Neuronal stem cell (in vitro differentiated cells): ENCODE measurements around the gene TANGO6.

Experiments used
- DNase-seq: peaks from one replicate; pipeline ENCODE4 v3.0.0-alpha.2; 2013; ENCODE audit warnings: low spot score
- H2AFZ ChIP-seq: one replicate; pipeline ENCODE4 v1.6.1; 2013; ENCODE audit warnings: mild to moderate bottlenecking, low read length, inconsistent platforms
- H2AK5ac ChIP-seq: 2 replicates; pipeline ENCODE4 v1.6.1; 2013; ENCODE audit warnings: low read depth, mild to moderate bottlenecking, inconsistent platforms, low read length, moderate library complexity, mixed read lengths
- H2BK120ac ChIP-seq: 2 replicates; pipeline ENCODE4 v1.6.1; 2013; ENCODE audit warnings: low read depth, mild to moderate bottlenecking, inconsistent platforms, low read length, moderate library complexity, mixed read lengths
- H2BK12ac ChIP-seq: one replicate; pipeline ENCODE4 v1.6.1; 2013; ENCODE audit warnings: low read length, inconsistent platforms
- H2BK15ac ChIP-seq: 2 replicates; pipeline ENCODE4 v1.6.1; 2013; ENCODE audit warnings: mild to moderate bottlenecking, low read length, inconsistent platforms, mixed read lengths
- H2BK5ac ChIP-seq: one replicate; pipeline ENCODE4 v1.6.1; 2013; ENCODE audit warnings: inconsistent platforms, mild to moderate bottlenecking, low read length, moderate library complexity
- H3K14ac ChIP-seq: one replicate; pipeline ENCODE4 v1.6.1; 2013; ENCODE audit warnings: low read length, inconsistent platforms
- H3K18ac ChIP-seq: 2 replicates; pipeline ENCODE4 v1.6.1; 2013; ENCODE audit warnings: low read length, inconsistent platforms
- H3K23ac ChIP-seq: 2 replicates; pipeline ENCODE4 v1.6.1; 2013; ENCODE audit warnings: low read depth, mild to moderate bottlenecking, mixed read lengths, low read length, inconsistent platforms; ENCODE audit not compliant: poor library complexity
- H3K27ac ChIP-seq: replicated peaks from 3 replicates; pipeline ENCODE4 v1.5.1; 2013; ENCODE audit warnings: low read length, inconsistent platforms
- H3K27me3 ChIP-seq, 3 experiments: 2 replicates each; pipeline ENCODE4 v1.6.1; 2013; ENCODE audit warnings: low read length in 3 of 3, mild to moderate bottlenecking in 2 of 3, inconsistent platforms in 1 of 3, low read depth in 1 of 3, mixed read lengths in 1 of 3, moderate library complexity in 1 of 3; ENCODE audit not compliant: control insufficient read depth in 3 of 3, insufficient read depth in 3 of 3
- H3K36me3 ChIP-seq, 2 donors: replicated peaks in 1 of 2; 2 replicates each; pipeline ENCODE4 v1.6.1; 2013; ENCODE audit warnings: low read length in 2 of 2; ENCODE audit not compliant: control insufficient read depth in 2 of 2, insufficient read depth in 2 of 2
- H3K4ac ChIP-seq: 2 replicates; pipeline ENCODE4 v1.6.1; 2013; ENCODE audit warnings: inconsistent platforms, mild to moderate bottlenecking, low read length, moderate library complexity
- H3K4me1 ChIP-seq, 2 donors: 1 replicate in 1 of 2; 2 replicates in 1 of 2; pipeline ENCODE4 v1.6.1; 2013; ENCODE audit warnings: low read length in 2 of 2, low read depth in 1 of 2; ENCODE audit not compliant: control insufficient read depth in 2 of 2, insufficient read depth in 1 of 2
- H3K4me2 ChIP-seq: one replicate; pipeline ENCODE4 v1.6.1; 2013; ENCODE audit warnings: mild to moderate bottlenecking, low read length, inconsistent platforms; ENCODE audit not compliant: insufficient read depth, poor library complexity, severe bottlenecking
- H3K4me3 ChIP-seq, 2 donors: 2 replicates each; pipeline ENCODE4 v1.5.1; 2013; ENCODE audit warnings: low read length in 2 of 2, mild to moderate bottlenecking in 2 of 2, inconsistent platforms in 1 of 2, moderate library complexity in 1 of 2
- H3K79me1 ChIP-seq: one replicate; pipeline ENCODE4 v1.6.1; 2013; ENCODE audit warnings: low read depth, mild to moderate bottlenecking, inconsistent platforms, low read length, moderate library complexity
- H3K9ac ChIP-seq: one replicate; pipeline ENCODE4 v1.6.1; 2013; ENCODE audit warnings: mild to moderate bottlenecking, low read depth, low read length, inconsistent platforms; ENCODE audit not compliant: poor library complexity
- H3K9me3 ChIP-seq, 2 donors: replicated peaks in 1 of 2; 2 replicates each; pipeline versions ENCODE3 to v1.6.1; 2013; ENCODE audit warnings: low read length in 2 of 2, mild to moderate bottlenecking in 2 of 2, inconsistent platforms in 1 of 2, low read depth in 1 of 2, mixed read lengths in 1 of 2, moderate library complexity in 1 of 2; ENCODE audit not compliant: control insufficient read depth in 2 of 2, insufficient read depth in 1 of 2
- H4K8ac ChIP-seq: one replicate; pipeline ENCODE4 v1.6.1; 2013; ENCODE audit warnings: low read depth, mild to moderate bottlenecking, inconsistent platforms, low read length, moderate library complexity
- H4K91ac ChIP-seq: one replicate; pipeline ENCODE4 v1.6.1; 2013; ENCODE audit warnings: low read length, low read depth, mild to moderate bottlenecking, inconsistent platforms; ENCODE audit not compliant: poor library complexity
- WGBS, 2 donors: extraction: QIAGEN DNeasy Blood & Tissue Kit; methylation state at CpG; one replicate each; pipeline ENCODE4 v1.1.7; 2013; ENCODE audit warnings: missing lambda C conversion rate in 2 of 2, mixed read lengths in 1 of 2; ENCODE audit not compliant: insufficient read length in 2 of 2, insufficient replicate concordance in 1 of 2; ENCODE audit errors: extremely low coverage in 2 of 2; 5-methylcytosine and 5-hydroxymethylcytosine counted together

Gene TANGO6

GRCh38 chr16:68973611-68974120, 130.3 kb downstream of the TANGO6 start:
- H3K4me1 ChIP-seq = peaks cover 14 to 19% of the 10 kb centered on the region in 2 donors
- H3K36me3 ChIP-seq = peaks cover 0 to 10% of the 10 kb centered on the region in 2 donors
- no peak overlapping the region for H3K4ac ChIP-seq
- H3K18ac ChIP-seq = no peak overlapping the region
- no peak overlapping the region for H2BK120ac ChIP-seq
- no peak overlapping the region for H2BK12ac ChIP-seq
- no peak overlapping the region for H3K9ac ChIP-seq
- H4K8ac ChIP-seq = no peak overlapping the region
- no CpG with 5 or more reads among the region's 7 CpGs for WGBS, 2 donors
- H4K91ac ChIP-seq = no peak overlapping the region
- no peaks in the 10 kb centered on the region for H3K79me1 ChIP-seq
- no peak overlapping the region for H3K27ac ChIP-seq
- H3K4me3 ChIP-seq = no peak overlapping the region
- no peaks in the 10 kb centered on the region for H3K9me3 ChIP-seq
- no peak overlapping the region for H3K23ac ChIP-seq
- no peak overlapping the region for H2BK5ac ChIP-seq
- no peaks in the 10 kb centered on the region for H3K27me3 ChIP-seq
- no peak overlapping the region for H2AK5ac ChIP-seq
- H2AFZ ChIP-seq = no peak overlapping the region
- H3K14ac ChIP-seq = no peak overlapping the region
- no peak overlapping the region for H3K4me2 ChIP-seq
- DNase-seq = no peak
- H2BK15ac ChIP-seq = no peak overlapping the region

GRCh38 chr16:68978303-68978954, 135.1 kb downstream of the TANGO6 start:
- no peak overlapping the region for H3K9ac ChIP-seq
- no peak overlapping the region for H3K4me2 ChIP-seq
- no peak overlapping the region for H4K91ac ChIP-seq
- H3K27ac ChIP-seq = no peak overlapping the region
- DNase-seq = no peak
- no peak overlapping the region for H2BK15ac ChIP-seq
- H3K4ac ChIP-seq = no peak overlapping the region
- no peak overlapping the region for H2BK12ac ChIP-seq
- no peak overlapping the region for H2BK120ac ChIP-seq
- no peaks in the 10 kb centered on the region for H3K9me3 ChIP-seq
- no peak overlapping the region for H3K4me3 ChIP-seq
- H3K23ac ChIP-seq = no peak overlapping the region
- no peak overlapping the region for H3K18ac ChIP-seq
- no CpG with 5 or more reads among the region's 2 CpGs for WGBS, 2 donors
- peaks cover 0 to 10% of the 10 kb centered on the region in 2 donors for H3K36me3 ChIP-seq
- H3K14ac ChIP-seq = no peak overlapping the region
- no peak overlapping the region for H2AFZ ChIP-seq
- no peak overlapping the region for H2BK5ac ChIP-seq
- no peaks in the 10 kb centered on the region for H3K27me3 ChIP-seq
- H4K8ac ChIP-seq = no peak overlapping the region
- H3K79me1 ChIP-seq = no peaks in the 10 kb centered on the region
- no peak overlapping the region for H2AK5ac ChIP-seq
- H3K4me1 ChIP-seq = peaks cover 2 to 6% of the 10 kb centered on the region in 2 donors

GRCh38 chr16:68980695-68981315, 137.5 kb downstream of the TANGO6 start:
- Histone ChIP-seq H3K27ac (no peak overlapping the region), H3K4me1 (no peaks in the 10 kb centered on the region), H2BK5ac (no peak overlapping the region), H2AK5ac (no peak overlapping the region), H3K4ac (no peak overlapping the region), H3K9ac (no peak overlapping the region), H4K8ac (no peak overlapping the region), H2BK12ac (no peak overlapping the region), H4K91ac (no peak overlapping the region), H2BK15ac (no peak overlapping the region), H3K23ac (no peak overlapping the region), H3K9me3 (no peaks in the 10 kb centered on the region), H2AFZ (no peak overlapping the region), H3K27me3 (no peaks in the 10 kb centered on the region), H3K18ac (no peak overlapping the region), H3K14ac (no peak overlapping the region), H3K4me2 (no peak overlapping the region), H3K36me3 (peaks cover 0 to 7% of the 10 kb centered on the region in 2 donors), H3K79me1 (no peaks in the 10 kb centered on the region), H3K4me3 (no peak overlapping the region), H2BK120ac (no peak overlapping the region)
- no CpG with 5 or more reads among the region's 15 CpGs for WGBS, 2 donors
- no peak for DNase-seq

- no peak overlapping the region for H2AFZ ChIP-seq
Measured at GRCh38 chr16:68981971-68982370, 138.6 kb downstream of the TANGO6 start.

More at GRCh38 chr16:68981971-68982370, 138.6 kb downstream of the TANGO6 start:
- DNase-seq = no peak
- Histone ChIP-seq H3K4ac (no peak overlapping the region), H2BK15ac (no peak overlapping the region), H3K18ac (no peak overlapping the region), H3K36me3 (no peaks in the 10 kb centered on the region), H3K4me2 (no peak overlapping the region), H2BK120ac (no peak overlapping the region), H3K14ac (no peak overlapping the region), H3K4me1 (no peaks in the 10 kb centered on the region), H3K27me3 (no peaks in the 10 kb centered on the region), H3K9me3 (no peaks in the 10 kb centered on the region), H3K4me3 (no peak overlapping the region), H3K79me1 (no peaks in the 10 kb centered on the region), H2BK5ac (no peak overlapping the region), H3K27ac (no peak overlapping the region), H2AK5ac (no peak overlapping the region), H3K9ac (no peak overlapping the region), H4K91ac (no peak overlapping the region), H2BK12ac (no peak overlapping the region), H4K8ac (no peak overlapping the region), H3K23ac (no peak overlapping the region)
- no CpG with 5 or more reads among the region's 2 CpGs for WGBS, 2 donors
